Endothelial cell of umbilical vein (primary cell): ENCODE data around the gene FBXO2. TPM values are rescaled to one million over a fixed set of nuclear protein-coding genes. Genes with fewer than 3 reads are reported as not detected.

ENCODE experiments used
- BruUV-seq: library from RNA; stranded (reverse); fragments of 400-500 nt; replicated peaks from 2 replicates; lab custom pipeline; 2021; lab: Mats Ljungman, UMichigan
- CTCF ChIA-PET: fragments of 300-600, 350-600 bp; sonication (Branson Sonifier 250); formaldehyde crosslinking; loops from one replicate; lab custom pipeline; 2021; ENCODE audit warnings: antibody characterized with exemption, inconsistent platforms; lab: Charles Lee
- POLR2A ChIA-PET: fragments of 300-600, 350-600 bp; sonication (Branson Sonifier 250); formaldehyde crosslinking; loops from one replicate; lab custom pipeline; 2021; ENCODE audit warnings: antibody characterized with exemption, inconsistent platforms; lab: Charles Lee
- DNase-seq: peaks from one replicate; pipeline ENCODE4 v3.0.0-alpha.2; 2011; ENCODE audit warnings: low read depth, low spot score
- FAIRE-seq: peaks from 2 replicates; lab custom pipeline; 2011; peaks lifted over from hg19 to GRCh38; lab: Jason Lieb, UNC
- H2AFZ ChIP-seq: 2 replicates; pipeline ENCODE4 v1.6.0; 2012; ENCODE audit warnings: low read depth, low read length, control low read depth, inconsistent platforms
- H3K27ac ChIP-seq: 2 replicates; pipeline ENCODE4 v1.5.1; 2011; ENCODE audit warnings: low read depth, mild to moderate bottlenecking, control low read depth, low read length, moderate library complexity; ENCODE audit not compliant: insufficient read depth
- H3K27me3 ChIP-seq, 2 experiments: 2 replicates each; pipeline versions ENCODE4 v1.6.0 to v1.6.1; 2011; ENCODE audit warnings: low read length in 2 of 2, mixed read lengths in 1 of 2; ENCODE audit not compliant: control insufficient read depth in 2 of 2, insufficient read depth in 2 of 2
- H3K36me3 ChIP-seq, 2 experiments: 2 replicates in 1 of 2; 3 replicates in 1 of 2; pipeline ENCODE4 v1.5.1; 2011; ENCODE audit warnings: low read length in 2 of 2, mild to moderate bottlenecking in 1 of 2, moderate library complexity in 1 of 2; ENCODE audit not compliant: control insufficient read depth in 2 of 2, insufficient read depth in 2 of 2; ENCODE audit errors: extremely low read depth in 1 of 2
- H3K4me1 ChIP-seq: 3 replicates; pipeline ENCODE4 v1.5.1; 2011; ENCODE audit warnings: mild to moderate bottlenecking, low read length; ENCODE audit not compliant: control insufficient read depth, insufficient read depth; ENCODE audit errors: extremely low read depth
- H3K4me2 ChIP-seq: 2 replicates; pipeline ENCODE4 v1.6.1; 2011; ENCODE audit warnings: low read length, control low read depth, mixed read lengths; ENCODE audit not compliant: insufficient read depth
- H3K4me3 ChIP-seq, 3 experiments: fragments of 200-600 bp in 1 of 3; sonication (generic), shearing (Covaris generic) in 1 of 3; replicated peaks in 1 of 3; 2 replicates each; pipeline ENCODE4 v1.5.1; 2011 to 2016; ENCODE audit warnings: control low read depth in 3 of 3, low read length in 3 of 3, mild to moderate bottlenecking in 2 of 3, inconsistent platforms in 1 of 3, low read depth in 1 of 3, moderate library complexity in 1 of 3; ENCODE audit not compliant: insufficient read depth in 1 of 3
- H3K79me2 ChIP-seq: 2 replicates; pipeline ENCODE4 v1.6.0; 2012; ENCODE audit warnings: low read length, inconsistent platforms; ENCODE audit not compliant: control insufficient read depth, insufficient read depth
- H3K9ac ChIP-seq: replicated peaks from 2 replicates; pipeline ENCODE3; 2011; ENCODE audit warnings: low read length, control low read depth; ENCODE audit not compliant: insufficient read depth; ENCODE audit errors: extremely low read depth
- H3K9me1 ChIP-seq: replicated peaks from 3 replicates; pipeline ENCODE4 v1.6.0; 2011; ENCODE audit warnings: mild to moderate bottlenecking, low read length; ENCODE audit not compliant: control insufficient read depth, insufficient read depth; ENCODE audit errors: extremely low read depth
- H3K9me3 ChIP-seq: replicated peaks from 2 replicates; pipeline ENCODE4 v1.5.1; 2012; ENCODE audit warnings: low read length, inconsistent platforms; ENCODE audit not compliant: control insufficient read depth, insufficient read depth
- H4K20me1 ChIP-seq: replicated peaks from 2 replicates; pipeline ENCODE3; 2011; ENCODE audit warnings: mild to moderate bottlenecking, low read length; ENCODE audit not compliant: control insufficient read depth, insufficient read depth; ENCODE audit errors: extremely low read depth
- CTCF ChIP-seq, 2 donors: IDR thresholded peaks; 1 replicate in 1 of 2; 2 replicates in 1 of 2; pipeline ENCODE4 v1.5.1; 2011; ENCODE audit warnings: low read length in 2 of 2, mild to moderate bottlenecking in 2 of 2, moderate library complexity in 2 of 2, control low read depth in 1 of 2, inconsistent platforms in 1 of 2, low read depth in 1 of 2; ENCODE audit not compliant: insufficient read depth in 1 of 2; ENCODE audit errors: extremely low read depth in 1 of 2
- EZH2 ChIP-seq: IDR thresholded peaks from 2 replicates; pipeline ENCODE4 v1.6.1; 2012; ENCODE audit warnings: borderline replicate concordance, low read depth, mild to moderate bottlenecking, moderate library complexity, low read length, inconsistent platforms; ENCODE audit not compliant: severe bottlenecking
- FOS ChIP-seq: IDR thresholded peaks from 2 replicates; pipeline ENCODE4 v1.6.1; 2011; ENCODE audit warnings: mild to moderate bottlenecking, low read length, moderate library complexity, borderline replicate concordance; ENCODE audit not compliant: insufficient read depth
- GATA2 ChIP-seq: IDR thresholded peaks from 2 replicates; pipeline ENCODE4 v1.7.0; 2011; ENCODE audit warnings: low read depth, mild to moderate bottlenecking, moderate library complexity, mixed read lengths, low read length; ENCODE audit not compliant: insufficient read length, insufficient read depth
- JUN ChIP-seq: IDR thresholded peaks from 2 replicates; pipeline ENCODE4 v1.6.1; 2011; ENCODE audit warnings: borderline replicate concordance, low read depth; ENCODE audit not compliant: insufficient read length, insufficient read depth
- MAX ChIP-seq: IDR thresholded peaks from 2 replicates; pipeline ENCODE4 v1.6.1; 2011; ENCODE audit not compliant: insufficient read depth, insufficient read length
- MYC ChIP-seq: IDR thresholded peaks from one replicate; pipeline ENCODE4 v1.6.1; 2011; ENCODE audit warnings: mild to moderate bottlenecking, low read depth, low read length
- POLR2A ChIP-seq: IDR thresholded peaks from 2 replicates; pipeline ENCODE4 v1.6.1; 2012; ENCODE audit warnings: low read depth, mild to moderate bottlenecking, control low read depth, low read length
- POLR2AphosphoS5 ChIP-seq: IDR thresholded peaks from 2 replicates; pipeline ENCODE4 v1.6.1; 2012; ENCODE audit warnings: low read depth, mild to moderate bottlenecking, control low read depth, low read length, moderate library complexity; ENCODE audit not compliant: insufficient read depth
- dilution Hi-C: fragments of 300-500 bp; cut with MboI; formaldehyde crosslinking; loops from one replicate; pipeline ENCODE4 v1.15.0; 2019; ENCODE audit warnings: low sequenced_read_pairs; ENCODE audit not compliant: extremely low pct_ligation_motif_present
- intact Hi-C: fragments of 100-400 bp; cut with micrococcal nuclease; formaldehyde crosslinking; loops from one replicate; pipeline ENCODE4 v1.10.0; 2022
- polyA plus RNA-seq, 4 experiments: library from polyadenylated mRNA; depleted of rRNA in 3 of 4; stranded (reverse) in 3 of 4; unstranded in 1 of 4; fragments of >200 nt; gene quantifications; 2 replicates each; pipeline versions ENCODE4 v1.2.1 to v1.2.3, GENCODE V29; 2011 to 2012; ENCODE audit warnings: missing spikeins in 1 of 4
- total RNA-seq: library from RNA; stranded (reverse); gene quantifications from 2 replicates; pipeline ENCODE4 v1.2.3, GENCODE V29; 2021

FBXO2 gene
- total and polyA plus RNA-seq, 2 donors (not counting 3 experiments of a cell fraction or from before 2014, with no cell fraction given), result 0.42 to 0.91 TPM

GRCh38 chr1:11647333-11647732 lies 6.9 kb downstream of the FBXO2 start:
- POLR2A ChIA-PET, result interaction anchor here (0.6 to 1.3 kb wide), 2 partner anchors 260 to 375 kb away, joined by 3 read pairs; no protein-coding TSS in a partner anchor
- intact Hi-C loops, result no loop called here
- FAIRE-seq (no peak), DNase-seq (no peak)
- Histone ChIP-seq H3K9me1 (no peaks in the 10 kb centered on the region), H4K20me1 (no peaks in the 10 kb centered on the region), H2AFZ (no peak overlapping the region), H3K27ac (no peak overlapping the region), H3K4me2 (no peak overlapping the region), H3K36me3 (no peaks in the 10 kb centered on the region), H3K27me3 (no peaks in the 10 kb centered on the region), H3K4me3 (no peak overlapping the region), H3K79me2 (no peaks in the 10 kb centered on the region), H3K4me1 (no peaks in the 10 kb centered on the region), H3K9me3 (no peaks in the 10 kb centered on the region), H3K9ac (no peak overlapping the region)
- CTCF ChIA-PET, result interaction anchor here (3.7 to 12.8 kb wide), 3 partner anchors 17 to 610 kb away, joined by 45 to 373 read pairs (median 135); partner anchors contain the start of gene FBXO6
- dilution Hi-C loops, result no loop called here
- TF ChIP-seq CTCF (IDR thresholded peaks at IDR 0.05; ENCODE audit: extremely low read depth in 1 of 2, insufficient read depth in 1 of 2, low read depth in 1 of 2, low read length in 2 of 2) (no peak), MAX (no peak), JUN (no peak), GATA2 (no peak), FOS (no peak), EZH2 (no peak), POLR2A (no peak), MYC (no peak), POLR2AphosphoS5 (no peak)
- no TSS peak for BruUV-seq
